Spleen (tissue), 11 donors: ENCODE measurements around the gene MAP2K5. TPM values are rescaled to one million over a fixed set of nuclear protein-coding genes. Genes with fewer than 3 reads are reported as not detected.

Source experiments
- DNase-seq: peaks from one replicate; pipeline ENCODE4 v3.0.0-alpha.2; 2020
- H3K27ac ChIP-seq, 8 donors: fragments of 200-600 bp; sonication (generic) in 7 of 8; 1 replicate in 4 of 8; 2 replicates in 4 of 8; pipeline versions ENCODE4 v1.5.0 to v1.8.0; 2016 to 2021; ENCODE audit warnings: inconsistent platforms in 4 of 8, mild to moderate bottlenecking in 4 of 8, moderate library complexity in 1 of 8
- H3K27me3 ChIP-seq, 7 donors: fragments of 200-600 bp; sonication (generic) in 6 of 7; replicated peaks in 1 of 7; 1 replicate in 4 of 7; 2 replicates in 3 of 7; pipeline versions ENCODE4 v1.5.0 to v1.8.0; 2016 to 2021; ENCODE audit warnings: inconsistent platforms in 3 of 7, mild to moderate bottlenecking in 1 of 7
- H3K36me3 ChIP-seq, 6 donors: fragments of 200-600 bp; sonication (generic) in 5 of 6; 1 replicate in 4 of 6; 2 replicates in 2 of 6; pipeline versions ENCODE4 v1.5.0 to v1.8.0; 2016 to 2021; ENCODE audit warnings: inconsistent platforms in 2 of 6
- H3K4me1 ChIP-seq, 6 donors: fragments of 200-600 bp; sonication (generic) in 5 of 6; 1 replicate in 3 of 6; 2 replicates in 3 of 6; pipeline versions ENCODE4 v1.5.0 to v1.8.0; 2016 to 2021; ENCODE audit warnings: inconsistent platforms in 3 of 6
- H3K4me3 ChIP-seq, 8 donors: fragments of 200-600 bp; sonication (generic) in 7 of 8; 1 replicate in 4 of 8; 2 replicates in 4 of 8; pipeline versions ENCODE4 v1.5.0 to v1.8.0; 2016 to 2021; ENCODE audit warnings: inconsistent platforms in 4 of 8, mild to moderate bottlenecking in 4 of 8, moderate library complexity in 2 of 8
- H3K9me3 ChIP-seq, 8 donors: fragments of 200-600 bp; sonication (generic) in 7 of 8; 1 replicate in 4 of 8; 2 replicates in 4 of 8; pipeline versions ENCODE4 v1.5.0 to v1.8.0; 2016 to 2021; ENCODE audit warnings: inconsistent platforms in 4 of 8
- POLR2A ChIP-seq, 3 donors: fragments of 450-650 bp; IDR thresholded peaks; one replicate each; pipeline ENCODE4 v1.5.1; 2017; ENCODE audit warnings: antibody characterized with exemption in 3 of 3, mild to moderate bottlenecking in 1 of 3
- POLR2AphosphoS5 ChIP-seq, 3 donors: sonication (generic); formaldehyde crosslinking; IDR thresholded peaks; one replicate each; pipeline ENCODE4 v1.5.1; 2017; ENCODE audit warnings: antibody characterized with exemption in 3 of 3
- WGBS, 5 donors: extraction: QIAGEN DNeasy Blood & Tissue Kit in 3 of 5; methylation state at CpG; one replicate each; pipeline versions ENCODE4 v1.1.5 to v1.1.7; 2013 to 2018; 5-methylcytosine and 5-hydroxymethylcytosine counted together
- intact Hi-C: fragments of 100-400 bp; cut with DNase I; formaldehyde crosslinking; loops from one replicate; pipeline ENCODE4 v1.15.0; 2023; ENCODE audit warnings: low total_unique reads
- polyA plus RNA-seq, 3 donors: library from polyadenylated mRNA; stranded (reverse); fragments of 200-250 nt; gene quantifications; one replicate each; pipeline ENCODE4 v1.2.1, GENCODE V29; 2013
- total RNA-seq, 7 donors: library from RNA; depleted of rRNA in 3 of 7; stranded (reverse); fragments of >200 nt in 3 of 7; fragmentation: NEBNext Ultra II Directional in 4 of 7; extraction: Animal tissue kit (Norgen Biotek cat#: 25700) in 4 of 7; gene quantifications; one replicate each; pipeline versions ENCODE4 v1.1.0 to v1.2.1, GENCODE V29; 2016 to 2021
- TF ChIP-seq, protein P1 (sequence below), 11 experiments: fragments of 200-600 bp in 7 of 11; fragments of 450-650 bp in 4 of 11; sonication (generic) in 4 of 11; IDR thresholded peaks in 8 of 11; conservative IDR thresholded peaks in 3 of 11; 1 replicate in 7 of 11; 2 replicates in 4 of 11; pipeline versions ENCODE4 v1.4.0 to v1.8.0; 2016 to 2021; ENCODE audit warnings: antibody characterized with exemption in 11 of 11, inconsistent platforms in 4 of 11, mild to moderate bottlenecking in 1 of 11
- donor health status: healthy with polysubstance abuse.
- donor health status: DM: no; HTN: no; CAD: no; lungs with moderate emphysema.
- donor health status: DM: no; HTN: no; CAD: no.
- donor health status: Bipolar disorder and iron deficiency.
- donor health status: healthy.
- donor health status: DM: no; HTN: no; CAD: no.
- donor health status: DM: yes; HTN: yes; CAD: no.

MAP2K5 gene
- total and polyA plus RNA-seq, 10 donors: 8.4 to 30.4 (median 14.6) TPM

DNA sequence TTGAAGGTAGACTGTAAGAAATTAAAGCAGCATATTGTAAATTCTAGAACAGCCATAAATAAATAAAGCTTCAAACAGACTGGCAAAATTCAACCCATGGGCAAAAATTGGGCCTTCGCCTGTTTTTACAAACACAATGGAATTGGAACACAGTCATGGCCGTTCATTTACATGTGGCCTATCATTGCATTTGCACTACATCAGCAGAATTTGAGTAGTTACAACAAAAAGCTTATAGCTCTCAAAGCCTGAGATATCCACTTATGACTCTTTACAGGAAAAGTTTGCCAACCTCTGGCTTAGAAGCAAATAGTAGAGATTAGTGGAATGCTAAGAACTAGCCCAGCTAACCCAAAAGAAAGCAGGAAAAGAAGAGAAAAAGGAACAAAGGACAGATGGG, 143.2 kb downstream of the MAP2K5 start:
- WGBS, 5 donors: 93 to 99% (median 97%) methylated on average over 2 of the region's 2 CpGs
- Histone ChIP-seq H3K4me3 (no peak overlapping the region), H3K27me3 (no peaks in the 10 kb centered on the region), H3K4me1 (no peaks in the 10 kb centered on the region), H3K9me3 (peaks cover 10 to 40% (median 36%) of the 10 kb centered on the region in 8 donors), H3K36me3 (peaks cover 0 to 20% (median 0%) of the 10 kb centered on the region in 6 donors), H3K27ac (no peak overlapping the region)
- intact Hi-C loops: no loop called here
- no peak for TF ChIP-seq POLR2AphosphoS5 (IDR thresholded peaks at IDR 0.05)
- TF ChIP-seq POLR2A (IDR thresholded peaks at IDR 0.05): no peak
- TF ChIP-seq, protein P1, sequence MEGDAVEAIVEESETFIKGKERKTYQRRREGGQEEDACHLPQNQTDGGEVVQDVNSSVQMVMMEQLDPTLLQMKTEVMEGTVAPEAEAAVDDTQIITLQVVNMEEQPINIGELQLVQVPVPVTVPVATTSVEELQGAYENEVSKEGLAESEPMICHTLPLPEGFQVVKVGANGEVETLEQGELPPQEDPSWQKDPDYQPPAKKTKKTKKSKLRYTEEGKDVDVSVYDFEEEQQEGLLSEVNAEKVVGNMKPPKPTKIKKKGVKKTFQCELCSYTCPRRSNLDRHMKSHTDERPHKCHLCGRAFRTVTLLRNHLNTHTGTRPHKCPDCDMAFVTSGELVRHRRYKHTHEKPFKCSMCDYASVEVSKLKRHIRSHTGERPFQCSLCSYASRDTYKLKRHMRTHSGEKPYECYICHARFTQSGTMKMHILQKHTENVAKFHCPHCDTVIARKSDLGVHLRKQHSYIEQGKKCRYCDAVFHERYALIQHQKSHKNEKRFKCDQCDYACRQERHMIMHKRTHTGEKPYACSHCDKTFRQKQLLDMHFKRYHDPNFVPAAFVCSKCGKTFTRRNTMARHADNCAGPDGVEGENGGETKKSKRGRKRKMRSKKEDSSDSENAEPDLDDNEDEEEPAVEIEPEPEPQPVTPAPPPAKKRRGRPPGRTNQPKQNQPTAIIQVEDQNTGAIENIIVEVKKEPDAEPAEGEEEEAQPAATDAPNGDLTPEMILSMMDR (IDR thresholded peaks at IDR 0.05 in 8 of 11, conservative IDR thresholded peaks at IDR 0.05 in 3 of 11): no peak
- DNase-seq: no peak

DNA sequence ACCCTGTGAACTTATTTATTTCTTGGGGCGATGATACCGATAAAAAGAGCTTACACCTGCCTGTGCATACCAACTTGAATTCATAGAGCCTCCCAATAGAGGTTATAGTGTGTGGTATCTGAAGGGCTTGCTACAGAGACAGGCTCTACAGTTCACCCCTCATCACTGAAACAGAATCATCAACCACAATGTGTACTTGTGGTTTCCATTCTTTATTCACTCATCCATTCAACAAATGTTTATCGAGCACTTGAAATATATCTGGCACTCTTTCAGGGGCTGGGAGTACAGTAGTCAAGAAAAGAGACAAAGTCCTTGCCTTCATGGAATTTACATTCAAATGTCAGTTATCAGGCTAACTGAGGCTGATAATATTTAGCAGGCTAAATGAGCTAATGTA, 148.4 kb downstream of the MAP2K5 start:
- WGBS, 5 donors: 75 to 88% (median 82%) methylated on average over 3 of the region's 3 CpGs
- Histone ChIP-seq H3K27ac (no peak overlapping the region), H3K36me3 (peaks cover 0 to 19% (median 0%) of the 10 kb centered on the region in 6 donors), H3K9me3 (peaks cover 0 to 4% (median 2%) of the 10 kb centered on the region in 8 donors), H3K4me1 (no peaks in the 10 kb centered on the region), H3K27me3 (no peaks in the 10 kb centered on the region), H3K4me3 (no peak overlapping the region)
- intact Hi-C loops: no loop called here
- no peak for DNase-seq
- TF ChIP-seq POLR2AphosphoS5 (IDR thresholded peaks at IDR 0.05) (no peak), POLR2A (IDR thresholded peaks at IDR 0.05) (no peak)
- TF ChIP-seq, protein P1 (IDR thresholded peaks at IDR 0.05 in 8 of 11, conservative IDR thresholded peaks at IDR 0.05 in 3 of 11): no peak

DNA sequence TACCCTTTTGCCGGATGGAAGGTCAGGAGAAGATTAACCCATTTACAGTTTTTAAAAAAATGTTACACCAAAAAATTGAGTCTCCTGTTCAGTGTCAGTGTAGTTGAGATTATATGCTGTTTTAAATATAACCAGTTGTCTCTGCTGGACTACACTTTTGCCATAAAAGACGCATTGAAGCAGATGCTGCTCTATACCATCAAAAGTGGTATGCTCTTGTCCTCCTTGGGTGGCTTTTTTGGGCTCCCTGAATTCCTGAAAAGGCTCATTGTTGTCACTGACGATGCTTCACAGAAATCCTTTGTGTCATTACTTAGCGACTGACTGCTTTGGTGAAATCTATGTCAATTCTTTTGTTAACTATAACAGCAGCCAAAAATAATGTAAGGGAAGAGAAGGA, 148.9 kb downstream of the MAP2K5 start:
- 88 to 92% (median 89%) methylated on average over 4 of the region's 4 CpGs for WGBS, 5 donors
- Histone ChIP-seq H3K27me3 (no peaks in the 10 kb centered on the region), H3K4me3 (no peak overlapping the region), H3K27ac (no peak overlapping the region), H3K4me1 (no peaks in the 10 kb centered on the region), H3K9me3 (no peaks in the 10 kb centered on the region), H3K36me3 (peaks cover 0 to 19% (median 0%) of the 10 kb centered on the region in 6 donors)
- TF ChIP-seq, protein P1 (IDR thresholded peaks at IDR 0.05 in 8 of 11, conservative IDR thresholded peaks at IDR 0.05 in 3 of 11): no peak
- TF ChIP-seq POLR2AphosphoS5 (IDR thresholded peaks at IDR 0.05) (no peak), POLR2A (IDR thresholded peaks at IDR 0.05) (no peak)
- no peak for DNase-seq
- intact Hi-C loops: no loop called here

DNA sequence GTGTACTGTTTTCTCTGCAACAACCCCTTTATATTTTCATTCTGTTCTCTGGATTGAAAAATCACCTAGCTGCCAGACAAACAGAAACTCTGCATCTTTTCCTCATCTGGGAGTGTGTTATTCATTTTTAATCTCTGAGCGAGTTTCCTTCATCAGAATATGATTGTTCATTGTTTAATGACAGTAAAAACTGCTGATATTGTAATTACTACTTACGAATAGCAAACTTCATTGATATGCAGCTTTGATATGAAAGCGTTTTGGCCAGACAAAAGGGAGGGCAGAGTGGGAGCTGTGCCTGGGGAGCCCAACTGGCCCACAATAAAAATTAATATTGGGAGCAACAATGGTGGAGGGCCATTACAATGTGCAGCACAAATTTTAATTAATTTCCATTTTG, 150.1 kb downstream of the MAP2K5 start:
- no peaks in the 10 kb centered on the region for H3K27me3 ChIP-seq
- no peak overlapping the region for H3K27ac ChIP-seq
- no peak for DNase-seq
- H3K9me3 ChIP-seq: no peaks in the 10 kb centered on the region
- WGBS, 5 donors: 94 to 98% (median 95%) methylated on average over 3 of the region's 3 CpGs
- TF ChIP-seq POLR2A (IDR thresholded peaks at IDR 0.05): no peak
- TF ChIP-seq, protein P1 (IDR thresholded peaks at IDR 0.05 in 8 of 11, conservative IDR thresholded peaks at IDR 0.05 in 3 of 11): no peak
- no peak for TF ChIP-seq POLR2AphosphoS5 (IDR thresholded peaks at IDR 0.05)
- peaks cover 0 to 19% (median 0%) of the 10 kb centered on the region in 6 donors for H3K36me3 ChIP-seq
- intact Hi-C loops: no loop called here
- H3K4me3 ChIP-seq: no peak overlapping the region
- no peaks in the 10 kb centered on the region for H3K4me1 ChIP-seq
